ENCODE measurements around the gene CCDC51.

DNA sequence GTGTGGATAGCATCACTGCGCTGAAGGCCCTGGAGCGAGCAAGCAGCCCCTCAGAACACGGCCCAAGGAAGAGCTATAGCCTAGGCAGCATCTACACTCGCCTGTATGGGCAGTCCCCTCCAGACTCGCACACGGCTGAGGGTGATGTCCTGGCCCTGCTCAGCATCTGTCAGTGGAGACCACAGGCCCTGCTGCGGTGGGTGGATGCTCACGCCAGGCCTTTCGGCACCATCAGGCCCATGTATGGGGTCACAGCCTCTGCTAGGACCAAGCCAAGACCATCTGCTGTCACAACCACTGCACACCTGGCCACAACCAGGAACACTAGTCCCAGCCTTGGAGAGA lies 27.2 kb upstream of the CCDC51 start:
- TF ChIP-seq POLR2AphosphoS5 (IDR thresholded peaks at IDR 0.05; ENCODE audit: low read depth, low read length) (no peak), POLR2A (IDR thresholded peaks at IDR 0.05; ENCODE audit: low read depth, low read length) (no peak), TAF1 (IDR thresholded peaks at IDR 0.05; ENCODE audit: borderline replicate concordance, low read depth, low read length) (no peak)
